Ascending aorta (tissue), 2 donors: ENCODE measurements around the gene LRRTM2. TPM values are rescaled to one million over a fixed set of nuclear protein-coding genes. Genes with fewer than 3 reads are reported as not detected.

Experiments
- DNase-seq, 2 donors: peaks; one replicate each; pipeline ENCODE4 v3.0.0-alpha.2; 2019; ENCODE audit warnings: low spot score in 2 of 2
- H3K27ac ChIP-seq, 2 donors: fragments of 200-600 bp; sonication (generic); one replicate each; pipeline ENCODE4 v1.5.1; 2016 to 2017; ENCODE audit warnings: mild to moderate bottlenecking in 1 of 2
- H3K27me3 ChIP-seq: fragments of 200-600 bp; sonication (generic); one replicate; pipeline ENCODE4 v1.5.1; 2017
- H3K36me3 ChIP-seq, 2 donors: fragments of 200-600 bp; sonication (generic); one replicate each; pipeline ENCODE4 v1.5.1; 2016
- H3K4me1 ChIP-seq, 2 donors: fragments of 200-600 bp; sonication (generic); one replicate each; pipeline ENCODE4 v1.5.1; 2016 to 2017; ENCODE audit warnings: mild to moderate bottlenecking in 1 of 2
- H3K4me3 ChIP-seq, 2 donors: fragments of 200-600 bp; sonication (generic); one replicate each; pipeline ENCODE4 v1.5.1; 2016 to 2017; ENCODE audit warnings: mild to moderate bottlenecking in 1 of 2
- H3K9me3 ChIP-seq, 2 donors: fragments of 200-600 bp; sonication (generic); one replicate each; pipeline ENCODE4 v1.5.1; 2016
- intact Hi-C: fragments of 100-400 bp; cut with DNase I; formaldehyde crosslinking; loops from one replicate; pipeline ENCODE4 v1.15.1; 2023
- total RNA-seq: library from RNA; depleted of rRNA; stranded (reverse); fragments of >200 nt; gene quantifications from one replicate; pipeline ENCODE4 v1.1.0, GENCODE V29; 2016
- TF ChIP-seq, protein P1 (sequence below), 3 experiments: fragments of 200-600 bp in 2 of 3; fragments of 450-650 bp in 1 of 3; sonication (generic) in 2 of 3; IDR thresholded peaks; one replicate each; pipeline ENCODE4 v1.5.1; 2016 to 2019; ENCODE audit warnings: antibody characterized with exemption in 3 of 3, mild to moderate bottlenecking in 1 of 3, moderate library complexity in 1 of 3

LRRTM2 gene
- total RNA-seq, 1 donor from 2014 or later = not detected

- no peak overlapping the region for H3K4me3 ChIP-seq
- intact Hi-C loops = no loop called here
Measured at GRCh38 chr5:138884554-138884953, 9.4 kb upstream of the LRRTM2 start.

GRCh38 chr5:138884094-138884493 lies 9.0 kb upstream of the LRRTM2 start:
- Histone ChIP-seq H3K36me3 (peaks cover 17 to 20% of the 10 kb centered on the region in 2 donors), H3K27me3 (no peaks in the 10 kb centered on the region), H3K4me1 (peaks cover 0 to 5% of the 10 kb centered on the region in 2 donors), H3K9me3 (no peaks in the 10 kb centered on the region), H3K4me3 (no peak overlapping the region), H3K27ac (no peak overlapping the region)
- intact Hi-C loops = no loop called here
- DNase-seq = no peak
- TF ChIP-seq, protein P1, sequence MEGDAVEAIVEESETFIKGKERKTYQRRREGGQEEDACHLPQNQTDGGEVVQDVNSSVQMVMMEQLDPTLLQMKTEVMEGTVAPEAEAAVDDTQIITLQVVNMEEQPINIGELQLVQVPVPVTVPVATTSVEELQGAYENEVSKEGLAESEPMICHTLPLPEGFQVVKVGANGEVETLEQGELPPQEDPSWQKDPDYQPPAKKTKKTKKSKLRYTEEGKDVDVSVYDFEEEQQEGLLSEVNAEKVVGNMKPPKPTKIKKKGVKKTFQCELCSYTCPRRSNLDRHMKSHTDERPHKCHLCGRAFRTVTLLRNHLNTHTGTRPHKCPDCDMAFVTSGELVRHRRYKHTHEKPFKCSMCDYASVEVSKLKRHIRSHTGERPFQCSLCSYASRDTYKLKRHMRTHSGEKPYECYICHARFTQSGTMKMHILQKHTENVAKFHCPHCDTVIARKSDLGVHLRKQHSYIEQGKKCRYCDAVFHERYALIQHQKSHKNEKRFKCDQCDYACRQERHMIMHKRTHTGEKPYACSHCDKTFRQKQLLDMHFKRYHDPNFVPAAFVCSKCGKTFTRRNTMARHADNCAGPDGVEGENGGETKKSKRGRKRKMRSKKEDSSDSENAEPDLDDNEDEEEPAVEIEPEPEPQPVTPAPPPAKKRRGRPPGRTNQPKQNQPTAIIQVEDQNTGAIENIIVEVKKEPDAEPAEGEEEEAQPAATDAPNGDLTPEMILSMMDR (IDR thresholded peaks at IDR 0.05) = no peak

More at GRCh38 chr5:138884554-138884953, 9.4 kb upstream of the LRRTM2 start:
- TF ChIP-seq, protein P1 (IDR thresholded peaks at IDR 0.05) = no peak
- H3K36me3 ChIP-seq = peaks cover 21 to 25% of the 10 kb centered on the region in 2 donors
- no peak overlapping the region for H3K27ac ChIP-seq
- DNase-seq = no peak
- no peaks in the 10 kb centered on the region for H3K9me3 ChIP-seq
- H3K27me3 ChIP-seq = no peaks in the 10 kb centered on the region
- H3K4me1 ChIP-seq = peaks cover 0 to 5% of the 10 kb centered on the region in 2 donors

DNA sequence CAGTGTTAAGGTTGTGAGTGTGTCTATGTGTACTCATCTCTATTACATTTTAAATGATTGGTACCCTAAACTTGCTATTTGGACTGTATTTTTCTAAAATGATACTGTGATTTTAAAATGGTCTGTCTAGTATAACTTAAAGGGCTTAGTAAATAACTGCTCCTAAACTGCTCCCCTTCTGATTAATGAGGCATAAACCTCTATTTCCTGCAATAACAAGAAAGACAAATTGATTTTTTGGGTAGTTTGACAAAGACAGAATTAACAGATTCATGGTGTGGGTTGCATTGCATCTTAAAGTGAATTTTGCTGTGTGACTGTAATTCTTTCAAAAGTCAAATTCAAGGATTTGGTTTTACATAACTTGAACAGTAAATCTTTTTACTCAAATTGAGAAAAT lies 8.1 kb upstream of the LRRTM2 start:
- intact Hi-C loops = no loop called here
- Histone ChIP-seq H3K4me3 (no peak overlapping the region), H3K4me1 (peaks cover 0 to 5% of the 10 kb centered on the region in 2 donors), H3K27ac (no peak overlapping the region), H3K36me3 (peaks cover 8 to 11% of the 10 kb centered on the region in 2 donors), H3K27me3 (no peaks in the 10 kb centered on the region), H3K9me3 (no peaks in the 10 kb centered on the region)
- no peak for DNase-seq
- TF ChIP-seq, protein P1 (IDR thresholded peaks at IDR 0.05) = no peak

- intact Hi-C loops = no loop called here
- Histone ChIP-seq H3K36me3 (no peaks in the 10 kb centered on the region), H3K4me3 (no peak overlapping the region), H3K9me3 (no peaks in the 10 kb centered on the region), H3K27me3 (no peaks in the 10 kb centered on the region), H3K27ac (no peak overlapping the region), H3K4me1 (peaks cover 0 to 21% of the 10 kb centered on the region in 2 donors)
- TF ChIP-seq, protein P1 (IDR thresholded peaks at IDR 0.05) = no peak
- no peak for DNase-seq
Measured at GRCh38 chr5:138878437-138879235, 3.5 kb upstream of the LRRTM2 start.

DNA sequence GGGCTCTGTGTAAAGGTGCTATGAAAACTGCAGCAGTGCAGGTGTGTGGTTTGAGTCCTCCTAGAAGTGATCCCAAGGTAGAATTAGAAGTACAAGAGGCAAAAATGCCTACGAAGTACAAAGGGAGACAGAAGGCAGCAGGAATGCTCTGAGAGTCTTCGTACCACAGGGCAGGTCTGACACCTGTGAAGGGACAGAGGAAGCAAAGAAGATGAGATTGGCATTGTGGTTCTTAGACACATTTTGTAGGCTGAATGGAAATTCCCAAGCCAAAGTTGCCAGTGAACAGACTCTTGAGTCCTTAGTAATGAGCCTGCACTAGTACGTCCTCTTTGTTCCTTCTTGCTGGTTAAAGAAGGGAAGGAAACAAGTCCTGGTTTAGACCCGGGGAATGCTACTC lies 1.7 kb upstream of the LRRTM2 start:
- Histone ChIP-seq H3K27ac (no peak overlapping the region), H3K4me1 (peaks cover 0 to 28% of the 10 kb centered on the region in 2 donors), H3K36me3 (no peaks in the 10 kb centered on the region), H3K4me3 (no peak overlapping the region), H3K27me3 (no peaks in the 10 kb centered on the region), H3K9me3 (no peaks in the 10 kb centered on the region)
- intact Hi-C loops = no loop called here
- no peak for DNase-seq
- TF ChIP-seq, protein P1 (IDR thresholded peaks at IDR 0.05) = no peak
